GM12878 (cell line): Measurements from ENCODE around the gene SLC38A4.

Experiments
- KDM1A ChIP-seq: fragments of 200-600 bp; sonication (generic); IDR thresholded peaks from 2 replicates; pipeline ENCODE4 v1.6.1; 2016; ENCODE audit warnings: borderline replicate concordance
- RAD21 ChIP-seq: IDR thresholded peaks from 2 replicates; pipeline ENCODE4 v1.6.1; 2011; ENCODE audit warnings: mild to moderate bottlenecking, low read depth, low read length, moderate library complexity; ENCODE audit not compliant: insufficient read depth
- ZNF217 ChIP-seq: fragments of 450-650 bp; IDR thresholded peaks from 2 replicates; pipeline ENCODE4 v1.6.1; 2017; ENCODE audit warnings: antibody characterized with exemption, mild to moderate bottlenecking

DNA sequence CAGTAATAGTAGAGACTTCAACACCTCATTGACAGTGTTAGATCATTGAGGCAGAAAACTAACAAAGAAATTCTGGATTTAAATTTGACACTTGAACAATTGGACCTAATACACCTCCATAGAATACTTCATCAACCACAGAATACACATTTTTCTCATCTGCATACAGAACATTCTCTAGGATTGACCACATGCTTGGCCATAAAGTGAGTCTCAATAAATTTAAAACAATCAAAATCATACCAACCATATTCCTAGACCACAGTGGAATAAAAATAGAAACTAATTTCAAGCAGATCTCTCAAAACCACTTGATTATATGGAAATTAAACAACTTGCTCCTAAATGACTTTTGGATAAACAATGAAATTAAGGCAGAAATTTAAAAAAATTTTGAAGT lies 82.3 kb downstream of the SLC38A4 start:
- no peak for TF ChIP-seq KDM1A
- no peak for TF ChIP-seq ZNF217
- no peak for TF ChIP-seq RAD21
